RWPE1 (cell line): ENCODE data around the gene C10orf95.

ENCODE experiments used
- CTCF ChIA-PET: fragments of 350-600 bp; sonication (Branson Sonifier 250); formaldehyde crosslinking; extraction: SDS; loops from one replicate; lab custom pipeline; 2021; lab: Yijun Ruan, JAX
- POLR2A ChIA-PET: fragments of 400-600 bp; formaldehyde crosslinking; extraction: SDS; loops from one replicate; lab custom pipeline; 2020; ENCODE audit warnings: antibody characterized with exemption; ENCODE audit not compliant: low non-redundant PET; lab: Yijun Ruan, JAX
- DNase-seq: peaks from one replicate; pipeline ENCODE4 v3.0.0; 2012; ENCODE audit warnings: low spot score
- H3K27ac ChIP-seq: fragments of 450-650 bp; 2 replicates; pipeline ENCODE4 v1.5.1; 2017
- TF ChIP-seq, protein P1 (sequence below): fragments of 450-650 bp; conservative IDR thresholded peaks from 2 replicates; pipeline ENCODE4 v1.5.1; 2017; ENCODE audit warnings: low read depth, mild to moderate bottlenecking

C10orf95 gene

DNA sequence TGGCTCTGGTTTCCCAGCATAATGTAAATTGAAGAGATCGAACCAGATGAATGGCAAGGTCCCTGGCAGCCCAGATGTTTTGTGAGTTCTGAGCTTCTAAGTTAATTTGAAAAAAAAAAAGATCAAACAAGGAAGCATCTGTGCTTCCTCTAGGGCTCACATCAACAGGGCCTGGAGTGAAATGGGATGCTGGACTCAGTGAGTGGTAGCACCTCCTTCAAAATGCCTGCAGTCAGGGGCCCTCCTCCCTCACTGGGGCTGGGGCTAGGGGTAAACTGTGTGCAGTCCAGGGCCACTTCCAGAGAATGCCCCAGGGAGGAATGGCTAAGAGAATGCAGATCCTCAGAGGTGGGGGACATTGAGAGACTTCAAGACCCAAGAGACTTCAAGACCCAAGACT, 13.0 kb downstream of the C10orf95 start:
- H3K27ac ChIP-seq = no peak overlapping the region
- ChIA-PET POLR2A (no interaction called here), CTCF (no interaction called here)
- TF ChIP-seq, protein P1, sequence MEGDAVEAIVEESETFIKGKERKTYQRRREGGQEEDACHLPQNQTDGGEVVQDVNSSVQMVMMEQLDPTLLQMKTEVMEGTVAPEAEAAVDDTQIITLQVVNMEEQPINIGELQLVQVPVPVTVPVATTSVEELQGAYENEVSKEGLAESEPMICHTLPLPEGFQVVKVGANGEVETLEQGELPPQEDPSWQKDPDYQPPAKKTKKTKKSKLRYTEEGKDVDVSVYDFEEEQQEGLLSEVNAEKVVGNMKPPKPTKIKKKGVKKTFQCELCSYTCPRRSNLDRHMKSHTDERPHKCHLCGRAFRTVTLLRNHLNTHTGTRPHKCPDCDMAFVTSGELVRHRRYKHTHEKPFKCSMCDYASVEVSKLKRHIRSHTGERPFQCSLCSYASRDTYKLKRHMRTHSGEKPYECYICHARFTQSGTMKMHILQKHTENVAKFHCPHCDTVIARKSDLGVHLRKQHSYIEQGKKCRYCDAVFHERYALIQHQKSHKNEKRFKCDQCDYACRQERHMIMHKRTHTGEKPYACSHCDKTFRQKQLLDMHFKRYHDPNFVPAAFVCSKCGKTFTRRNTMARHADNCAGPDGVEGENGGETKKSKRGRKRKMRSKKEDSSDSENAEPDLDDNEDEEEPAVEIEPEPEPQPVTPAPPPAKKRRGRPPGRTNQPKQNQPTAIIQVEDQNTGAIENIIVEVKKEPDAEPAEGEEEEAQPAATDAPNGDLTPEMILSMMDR = no peak
- no peak for DNase-seq

DNA sequence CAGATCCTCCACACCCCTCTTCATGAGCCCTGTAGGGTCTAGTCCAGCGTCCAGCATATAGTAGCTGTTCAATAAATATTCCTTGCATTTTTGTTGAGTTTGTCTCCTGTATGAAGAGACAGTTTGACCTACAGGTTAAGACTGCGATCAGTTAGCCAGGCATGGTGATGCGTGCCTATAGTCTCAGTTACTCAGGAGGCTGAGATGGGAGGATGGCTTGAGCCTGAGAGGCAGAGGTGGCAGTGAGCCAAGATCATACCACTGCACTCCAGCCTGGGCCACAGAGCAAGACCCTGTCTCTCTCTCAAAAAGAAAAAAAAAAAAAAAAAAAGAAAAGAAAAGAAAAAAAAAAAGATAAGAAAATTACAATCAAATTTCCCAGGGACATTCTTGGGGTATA, 13.8 kb downstream of the C10orf95 start:
- no peak overlapping the region for H3K27ac ChIP-seq
- CTCF ChIA-PET = no interaction called here
- DNase-seq = no peak
- TF ChIP-seq, protein P1 = no peak
- POLR2A ChIA-PET = interaction anchor here (0.7 kb wide), 1 partner anchor 124 kb away, joined by 7 read pairs; no protein-coding TSS in a partner anchor

DNA sequence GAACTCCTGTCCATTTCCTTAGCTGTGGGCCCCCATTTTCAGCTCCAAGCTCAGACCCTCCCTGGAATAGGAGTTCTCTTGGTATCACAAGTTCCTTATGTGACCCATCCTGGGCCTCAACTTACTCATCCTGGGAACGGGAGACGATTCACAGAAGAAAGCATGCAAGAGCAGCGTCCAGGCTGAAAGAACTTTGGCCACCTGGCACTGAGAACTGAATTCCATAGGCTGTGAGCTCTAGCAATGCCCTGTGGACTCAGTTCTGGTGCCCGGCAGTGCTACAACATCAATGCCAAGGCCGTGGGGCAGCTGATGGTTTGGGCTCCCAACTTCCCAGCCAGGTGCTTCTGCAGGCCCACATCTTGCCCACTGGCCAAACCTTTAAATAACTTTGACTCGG, 15.0 kb downstream of the C10orf95 start:
- DNase-seq = no peak
- TF ChIP-seq, protein P1 = no peak
- ChIA-PET POLR2A (interaction anchor here (0.5 kb wide), 1 partner anchor 17 kb away, joined by 4 read pairs; no protein-coding TSS in a partner anchor), CTCF (interaction anchor here (0.6 to 0.9 kb wide), 2 partner anchors 14 to 67 kb away, joined by 5 to 7 read pairs; no protein-coding TSS in a partner anchor)
- H3K27ac ChIP-seq = no peak overlapping the region

DNA sequence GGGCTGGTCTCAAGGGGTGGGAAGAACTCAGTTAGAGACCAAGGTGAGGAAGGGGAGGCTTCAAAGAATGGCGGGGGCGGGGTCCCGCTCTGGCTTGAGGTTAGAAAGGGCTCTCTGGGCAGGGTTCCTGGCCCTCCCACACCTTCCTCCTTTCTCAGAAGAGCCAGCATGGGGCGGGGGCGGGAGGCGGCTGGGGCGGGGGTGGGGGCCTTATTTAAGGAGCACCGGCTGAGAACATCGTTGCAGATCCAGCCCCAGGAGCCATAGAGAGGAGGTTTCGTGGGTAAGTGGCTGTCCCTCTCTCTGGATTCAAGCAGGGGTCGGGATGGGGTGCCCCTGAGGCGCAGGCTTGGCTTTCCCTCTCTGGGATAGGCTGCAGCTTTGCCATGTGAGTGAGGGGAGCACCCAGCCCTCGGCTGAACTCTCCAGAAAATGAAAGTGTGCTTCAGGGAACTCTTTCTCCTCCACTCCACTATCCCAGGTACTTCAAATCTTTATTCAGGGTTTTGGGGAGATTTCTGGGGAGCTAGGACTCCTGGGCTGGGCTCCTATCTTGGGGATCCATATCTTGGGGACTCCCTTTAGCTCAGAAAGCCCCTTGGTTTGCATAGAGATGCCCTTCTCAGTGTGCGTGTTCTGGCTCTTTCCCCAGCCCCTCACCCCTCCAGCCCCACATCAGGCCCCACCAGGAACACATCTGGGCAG, 15.7 kb downstream of the C10orf95 start:
- ChIA-PET POLR2A (interaction anchor here (0.5 to 0.6 kb wide), 2 partner anchors 17 to 54 kb away, joined by 4 read pairs; no protein-coding TSS in a partner anchor), CTCF (interaction anchor here (0.9 to 1.2 kb wide), 2 partner anchors 13 to 42 kb away, joined by 4 to 5 read pairs; no protein-coding TSS in a partner anchor)
- DNase-seq = no peak
- TF ChIP-seq, protein P1 = no peak
- H3K27ac ChIP-seq = no peak overlapping the region

DNA sequence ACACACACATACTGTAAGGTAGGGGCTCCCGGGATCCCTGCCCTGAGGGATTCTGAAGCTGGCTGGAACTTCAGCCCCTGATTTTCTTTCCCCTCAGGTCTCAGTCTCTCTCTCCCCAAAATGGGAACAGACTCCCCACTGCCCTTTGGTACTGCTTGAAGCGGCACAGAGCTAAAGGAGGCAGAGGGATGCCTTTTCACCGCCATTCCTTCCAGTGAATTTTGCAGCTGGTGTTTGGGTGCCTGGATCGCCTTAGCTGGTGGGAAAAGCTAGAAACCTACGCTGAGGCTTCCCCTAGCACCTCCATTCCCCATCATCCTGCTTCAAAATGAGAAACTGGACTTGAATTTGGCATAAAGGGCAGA, 16.2 kb downstream of the C10orf95 start:
- no peak for DNase-seq
- H3K27ac ChIP-seq = peak overlapping the region; percentile 27; the same call in 1 of the 2 replicates
- ChIA-PET POLR2A (no interaction called here), CTCF (interaction anchor here (0.6 to 1.2 kb wide), 3 partner anchors 16 to 205 kb away, joined by 3 to 4 read pairs (median 3); no protein-coding TSS in a partner anchor)
- TF ChIP-seq, protein P1 = no peak

DNA sequence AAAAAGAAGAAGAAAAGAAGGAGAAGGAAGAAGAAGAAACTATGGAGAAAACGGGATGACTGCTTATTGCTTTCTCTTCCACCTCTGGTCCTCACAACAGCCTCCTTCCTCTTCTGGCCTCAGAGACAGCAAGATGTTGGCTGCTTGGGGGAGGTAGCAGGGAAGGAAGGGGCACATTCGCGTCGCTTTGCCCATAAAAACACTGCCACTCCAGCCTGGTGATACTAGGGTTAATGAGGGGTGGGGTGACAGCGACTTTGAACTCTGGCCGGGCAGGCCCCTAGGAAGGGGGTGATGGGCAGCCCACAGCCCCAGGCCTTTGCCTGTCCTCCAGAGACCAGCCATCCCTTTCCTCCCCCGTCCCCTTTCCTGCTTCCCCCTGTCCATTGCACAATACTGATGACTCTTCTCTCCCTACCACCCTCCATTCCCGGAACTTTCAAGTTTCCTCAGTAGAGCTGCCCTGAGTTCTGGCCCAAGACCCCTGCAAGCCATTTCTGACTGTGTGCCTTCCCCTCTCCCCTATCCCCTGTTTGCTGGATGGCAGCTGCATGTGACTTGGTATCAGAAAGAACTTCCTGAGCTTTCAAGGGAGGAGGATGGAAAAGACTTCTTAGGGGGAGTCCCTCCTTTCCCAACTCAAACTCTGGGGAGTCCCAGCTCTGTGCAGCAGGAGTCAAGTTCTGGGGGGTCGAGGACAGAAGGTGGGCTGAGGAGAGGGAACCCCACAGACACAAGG, 16.8 kb downstream of the C10orf95 start:
- H3K27ac ChIP-seq = peak overlapping the region; percentile 27; the same call in 1 of the 2 replicates
- TF ChIP-seq, protein P1 = no peak
- ChIA-PET CTCF (interaction anchor here (0.6 to 1.2 kb wide), 4 partner anchors 15 to 204 kb away, joined by 3 to 4 read pairs (median 3); no protein-coding TSS in a partner anchor), POLR2A (interaction anchor here (1.0 kb wide), 1 partner anchor 16 kb away, joined by 3 read pairs; no protein-coding TSS in a partner anchor)
- no peak for DNase-seq
